H1 (cell line): Measurements from ENCODE around the gene SYNRG. TPM values are rescaled to one million over a fixed set of nuclear protein-coding genes. Genes with fewer than 3 reads are reported as not detected.
A peak's percentile ranks its signal among the peaks of the same experiment; 100 is the strongest.

Source experiments
- BCL11A ChIP-seq, 2 experiments: IDR thresholded peaks; one replicate each; pipeline ENCODE4 v1.6.1; 2011; ENCODE audit warnings: low read depth in 2 of 2, low read length in 2 of 2, mild to moderate bottlenecking in 2 of 2
- CTBP2 ChIP-seq: IDR thresholded peaks from 2 replicates; pipeline ENCODE4 v1.7.0; 2011; ENCODE audit warnings: borderline replicate concordance, mild to moderate bottlenecking, moderate library complexity, mixed read lengths, low read length; ENCODE audit not compliant: insufficient read depth, insufficient read length
- EP300 ChIP-seq, 2 experiments: IDR thresholded peaks; 1 replicate in 1 of 2; 2 replicates in 1 of 2; pipeline ENCODE4 v1.6.1; 2011 to 2012; ENCODE audit warnings: low read depth in 2 of 2, low read length in 2 of 2, mild to moderate bottlenecking in 2 of 2, borderline replicate concordance in 1 of 2, inconsistent platforms in 1 of 2, moderate library complexity in 1 of 2
- EZH2 ChIP-seq: fragments of 200-600 bp; sonication (generic); IDR thresholded peaks from 2 replicates; pipeline ENCODE4 v1.7.1; 2012; ENCODE audit warnings: low read depth, mild to moderate bottlenecking, moderate library complexity, low read length, inconsistent platforms; ENCODE audit not compliant: severe bottlenecking
- GABPA ChIP-seq: IDR thresholded peaks from 2 replicates; pipeline ENCODE4 v1.6.1; 2011; ENCODE audit warnings: mild to moderate bottlenecking, low read length, moderate library complexity, borderline replicate concordance; ENCODE audit not compliant: insufficient read depth
- HDAC2 ChIP-seq, 2 experiments: fragments of 300-600 bp in 1 of 2; sonication (generic) in 1 of 2; IDR thresholded peaks; 2 replicates each; pipeline ENCODE4 v1.6.1; 2011 to 2012; ENCODE audit warnings: low read depth in 2 of 2, low read length in 2 of 2, mild to moderate bottlenecking in 2 of 2, moderate library complexity in 2 of 2, borderline replicate concordance in 1 of 2, inconsistent platforms in 1 of 2
- JUN ChIP-seq: IDR thresholded peaks from 2 replicates; pipeline ENCODE4 v1.6.1; 2011; ENCODE audit warnings: low read depth, mild to moderate bottlenecking, improper control_type of control experiment, low read length
- KDM1A ChIP-seq: fragments of 200-600, 300-600 bp; sonication (generic); IDR thresholded peaks from 2 replicates; pipeline ENCODE4 v1.7.1; 2016; ENCODE audit warnings: mild to moderate bottlenecking, low read length, borderline replicate concordance
- POU5F1 ChIP-seq: IDR thresholded peaks from 2 replicates; pipeline ENCODE4 v1.6.1; 2011; ENCODE audit warnings: low read depth, mild to moderate bottlenecking, low read length, moderate library complexity
- RNF2 ChIP-seq: fragments of 200-900, 300-1000 bp; sonication (generic); IDR thresholded peaks from 2 replicates; pipeline ENCODE4 v1.7.1; 2016; ENCODE audit warnings: borderline replicate concordance, low read depth, mild to moderate bottlenecking, antibody characterized with exemption, low read length; ENCODE audit not compliant: poor library complexity, severe bottlenecking; ENCODE audit errors: missing control alignments
- RXRA ChIP-seq: IDR thresholded peaks from 2 replicates; pipeline ENCODE4 v1.6.1; 2011; ENCODE audit warnings: low read depth, mild to moderate bottlenecking, low read length, moderate library complexity; ENCODE audit not compliant: insufficient read depth
- SP1 ChIP-seq: IDR thresholded peaks from 2 replicates; pipeline ENCODE4 v1.6.1; 2011; ENCODE audit warnings: low read depth, low read length
- SRF ChIP-seq: IDR thresholded peaks from 2 replicates; pipeline ENCODE4 v1.6.1; 2011; ENCODE audit warnings: mild to moderate bottlenecking, low read depth, low read length, moderate library complexity
- TBP ChIP-seq: IDR thresholded peaks from 2 replicates; pipeline ENCODE4 v1.6.1; 2011; ENCODE audit warnings: low read depth, low read length, improper control_type of control experiment
- YY1 ChIP-seq: IDR thresholded peaks from 2 replicates; pipeline ENCODE4 v1.6.1; 2011; ENCODE audit warnings: low read depth, mild to moderate bottlenecking, low read length
- polyA plus RNA-seq, 7 experiments: library from polyadenylated mRNA; depleted of rRNA in 3 of 7; stranded (reverse) in 5 of 7; unstranded in 2 of 7; fragments of >200 nt in 5 of 7; fragments of 200-250 nt in 2 of 7; gene quantifications; 1 replicate in 5 of 7; 2 replicates in 1 of 7; 4 replicates in 1 of 7; pipeline versions ENCODE4 v1.2.1 to v1.2.3, GENCODE V29; 2011 to 2013; ENCODE audit warnings: missing spikeins in 2 of 7, mixed read lengths in 2 of 7
- total RNA-seq: library from RNA; stranded (reverse); fragmentation: NEBNext Ultra II Directional; extraction: Animal tissue kit (Norgen Biotek cat#: 25700); gene quantifications from 2 replicates; pipeline ENCODE4 v1.2.1, GENCODE V29; 2021
- TF ChIP-seq, protein P1 (sequence below), 3 experiments: IDR thresholded peaks; 1 replicate in 2 of 3; 2 replicates in 1 of 3; pipeline versions ENCODE4 v1.5.1 to v1.6.1; 2011; ENCODE audit warnings: low read length in 3 of 3, mild to moderate bottlenecking in 3 of 3, inconsistent platforms in 2 of 3, low read depth in 1 of 3, moderate library complexity in 1 of 3; ENCODE audit not compliant: insufficient read depth in 1 of 3; ENCODE audit errors: control extremely low read depth in 1 of 3
- TF ChIP-seq, protein P2 (sequence below): IDR thresholded peaks from 2 replicates; pipeline ENCODE4 v1.6.1; 2012; ENCODE audit warnings: inconsistent platforms
- TF ChIP-seq, protein P3 (sequence below): IDR thresholded peaks from 2 replicates; pipeline ENCODE4 v1.6.1; 2012; ENCODE audit warnings: inconsistent platforms

SYNRG gene
- total and polyA plus RNA-seq, 2 of the 8 experiments (the other 6 are each of a cell fraction or from before 2014, with no cell fraction given) = 7.7 to 31.7 TPM

DNA sequence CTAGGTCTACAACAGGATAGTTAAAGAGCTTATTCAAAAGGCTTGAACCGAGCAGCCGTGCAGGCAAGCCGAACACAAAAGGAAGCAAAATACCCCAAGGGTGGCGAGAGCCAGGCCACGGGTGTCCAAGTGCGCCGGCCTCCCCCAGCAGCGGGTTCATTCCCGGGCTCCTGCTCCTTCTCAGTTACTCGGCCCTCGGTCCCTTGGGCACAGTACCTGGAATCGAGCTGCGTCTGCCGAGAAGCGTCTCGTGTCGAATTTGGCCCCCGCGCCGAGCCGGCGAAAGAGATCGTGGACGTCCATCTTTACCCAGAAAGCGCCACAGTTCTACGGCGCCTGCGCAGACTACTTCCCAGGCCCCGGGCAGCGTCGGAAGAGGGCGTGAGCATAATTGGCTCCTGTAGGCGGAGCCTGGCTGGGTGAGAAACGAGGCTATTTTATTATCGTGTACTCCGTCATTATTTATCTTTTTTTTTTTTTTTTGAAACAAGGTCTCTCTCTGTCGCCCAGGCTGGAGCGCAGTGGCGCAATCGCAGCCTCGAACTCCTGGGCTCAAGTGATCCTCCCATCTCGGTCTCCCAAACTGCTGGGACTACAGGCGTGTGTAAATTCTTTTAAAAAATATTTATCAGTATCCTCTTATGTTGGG, 34.0 kb upstream of the SYNRG start, which contains the start of gene DDX52 (continued):
- no peak for TF ChIP-seq RXRA
- TF ChIP-seq CTBP2 = no peak
- TF ChIP-seq, protein P1, sequence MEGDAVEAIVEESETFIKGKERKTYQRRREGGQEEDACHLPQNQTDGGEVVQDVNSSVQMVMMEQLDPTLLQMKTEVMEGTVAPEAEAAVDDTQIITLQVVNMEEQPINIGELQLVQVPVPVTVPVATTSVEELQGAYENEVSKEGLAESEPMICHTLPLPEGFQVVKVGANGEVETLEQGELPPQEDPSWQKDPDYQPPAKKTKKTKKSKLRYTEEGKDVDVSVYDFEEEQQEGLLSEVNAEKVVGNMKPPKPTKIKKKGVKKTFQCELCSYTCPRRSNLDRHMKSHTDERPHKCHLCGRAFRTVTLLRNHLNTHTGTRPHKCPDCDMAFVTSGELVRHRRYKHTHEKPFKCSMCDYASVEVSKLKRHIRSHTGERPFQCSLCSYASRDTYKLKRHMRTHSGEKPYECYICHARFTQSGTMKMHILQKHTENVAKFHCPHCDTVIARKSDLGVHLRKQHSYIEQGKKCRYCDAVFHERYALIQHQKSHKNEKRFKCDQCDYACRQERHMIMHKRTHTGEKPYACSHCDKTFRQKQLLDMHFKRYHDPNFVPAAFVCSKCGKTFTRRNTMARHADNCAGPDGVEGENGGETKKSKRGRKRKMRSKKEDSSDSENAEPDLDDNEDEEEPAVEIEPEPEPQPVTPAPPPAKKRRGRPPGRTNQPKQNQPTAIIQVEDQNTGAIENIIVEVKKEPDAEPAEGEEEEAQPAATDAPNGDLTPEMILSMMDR (IDR thresholded peaks at IDR 0.05; ENCODE audit: control extremely low read depth in 1 of 3, insufficient read depth in 1 of 3, low read depth in 1 of 3, low read length in 3 of 3) = no peak
- TF ChIP-seq YY1 = peak; percentile 85
- TF ChIP-seq POU5F1 = no peak
- TF ChIP-seq KDM1A = no peak
- no peak for TF ChIP-seq HDAC2 (IDR thresholded peaks at IDR 0.05; ENCODE audit: borderline replicate concordance in 1 of 2, low read depth in 2 of 2, low read length in 2 of 2)
- no peak for TF ChIP-seq JUN
- no peak for TF ChIP-seq EP300 (IDR thresholded peaks at IDR 0.05; ENCODE audit: borderline replicate concordance in 1 of 2, low read depth in 2 of 2, low read length in 2 of 2)
- no peak for TF ChIP-seq BCL11A (IDR thresholded peaks at IDR 0.05; ENCODE audit: low read depth in 2 of 2, low read length in 2 of 2)
- TF ChIP-seq, protein P2, sequence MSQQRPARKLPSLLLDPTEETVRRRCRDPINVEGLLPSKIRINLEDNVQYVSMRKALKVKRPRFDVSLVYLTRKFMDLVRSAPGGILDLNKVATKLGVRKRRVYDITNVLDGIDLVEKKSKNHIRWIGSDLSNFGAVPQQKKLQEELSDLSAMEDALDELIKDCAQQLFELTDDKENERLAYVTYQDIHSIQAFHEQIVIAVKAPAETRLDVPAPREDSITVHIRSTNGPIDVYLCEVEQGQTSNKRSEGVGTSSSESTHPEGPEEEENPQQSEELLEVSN = no peak
- TF ChIP-seq TBP = peak; percentile 76
- no peak for TF ChIP-seq SRF
- TF ChIP-seq, protein P3, sequence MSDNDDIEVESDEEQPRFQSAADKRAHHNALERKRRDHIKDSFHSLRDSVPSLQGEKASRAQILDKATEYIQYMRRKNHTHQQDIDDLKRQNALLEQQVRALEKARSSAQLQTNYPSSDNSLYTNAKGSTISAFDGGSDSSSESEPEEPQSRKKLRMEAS = no peak
- no peak for TF ChIP-seq RNF2
- no peak for TF ChIP-seq EZH2
- no peak for TF ChIP-seq GABPA
- no peak for TF ChIP-seq SP1
